Hematopoietic multipotent progenitor cell treated with erythropoietin and hydrocortisone succinate and interleukin-3 and kit ligand, for 8 days (in vitro differentiated cells): ENCODE results near the gene TBC1D2B.

Source experiments
- DNase-seq: peaks from one replicate; pipeline ENCODE4 v3.0.0-alpha.2; 2015

Gene TBC1D2B

GRCh38 chr15:78052001-78052401 is 25.5 kb downstream of the TBC1D2B start:
- DNase-seq = no peak

GRCh38 chr15:78051596-78051995 is 25.9 kb downstream of the TBC1D2B start:
- no peak for DNase-seq

- peak; percentile 22 for DNase-seq
These were observed 26.7 kb downstream of the TBC1D2B start for GRCh38 chr15:78050826-78051225.

- DNase-seq = no peak
These were observed 27.1 kb downstream of the TBC1D2B start for GRCh38 chr15:78050441-78050809.

- DNase-seq = no peak
These were observed 27.6 kb downstream of the TBC1D2B start for GRCh38 chr15:78049691-78050440.

GRCh38 chr15:78048628-78048920 is 28.9 kb downstream of the TBC1D2B start:
- DNase-seq = no peak

- DNase-seq = peak; percentile 16
These were observed 29.5 kb downstream of the TBC1D2B start for GRCh38 chr15:78047761-78048627.

GRCh38 chr15:78046796-78047341 is 30.6 kb downstream of the TBC1D2B start:
- no peak for DNase-seq

- no peak for DNase-seq
These were observed 32.3 kb downstream of the TBC1D2B start for GRCh38 chr15:78045189-78045588.

GRCh38 chr15:78044407-78045155 is 32.9 kb downstream of the TBC1D2B start:
- DNase-seq = peak; percentile 16

GRCh38 chr15:78041946-78042345 is 35.6 kb downstream of the TBC1D2B start:
- DNase-seq = no peak

GRCh38 chr15:78040653-78041244 is 36.8 kb downstream of the TBC1D2B start:
- DNase-seq = no peak

GRCh38 chr15:78038585-78039247 is 38.8 kb downstream of the TBC1D2B start:
- DNase-seq = no peak

GRCh38 chr15:78037779-78038305 is 39.7 kb downstream of the TBC1D2B start:
- no peak for DNase-seq

- DNase-seq = no peak
These were observed 40.2 kb downstream of the TBC1D2B start for GRCh38 chr15:78037328-78037727.

GRCh38 chr15:78035861-78036476 is 41.5 kb downstream of the TBC1D2B start:
- peak; percentile 41 for DNase-seq

GRCh38 chr15:78035321-78035751 is 42.2 kb downstream of the TBC1D2B start:
- peak; percentile 8 for DNase-seq

- peak; percentile 36 for DNase-seq
These were observed 42.9 kb downstream of the TBC1D2B start for GRCh38 chr15:78034495-78035191.

GRCh38 chr15:78033864-78034263 is 43.6 kb downstream of the TBC1D2B start:
- DNase-seq = peak; percentile 24

- no peak for DNase-seq
These were observed 44.8 kb downstream of the TBC1D2B start for GRCh38 chr15:78032671-78033070.

- no peak for DNase-seq
These were observed 52.6 kb downstream of the TBC1D2B start for GRCh38 chr15:78024883-78025282.
